Measurements from ENCODE around the gene GPR137.

GRCh38 chr11:64253481-64253880 lies 32.2 kb upstream of the GPR137 start:
- TF ChIP-seq POLR2AphosphoS5 (IDR thresholded peaks at IDR 0.05; ENCODE audit: borderline replicate concordance, low read depth, low read length) (no peak), EZH2 (IDR thresholded peaks at IDR 0.05) (no peak), FOXP2 (optimal IDR thresholded peaks at IDR 0.05; ENCODE audit: control extremely low read depth, extremely low read length, insufficient read depth) (no peak)

Measured in SK-N-MC (cell line).